ENCODE measurements around the gene YPEL1.

DNA sequence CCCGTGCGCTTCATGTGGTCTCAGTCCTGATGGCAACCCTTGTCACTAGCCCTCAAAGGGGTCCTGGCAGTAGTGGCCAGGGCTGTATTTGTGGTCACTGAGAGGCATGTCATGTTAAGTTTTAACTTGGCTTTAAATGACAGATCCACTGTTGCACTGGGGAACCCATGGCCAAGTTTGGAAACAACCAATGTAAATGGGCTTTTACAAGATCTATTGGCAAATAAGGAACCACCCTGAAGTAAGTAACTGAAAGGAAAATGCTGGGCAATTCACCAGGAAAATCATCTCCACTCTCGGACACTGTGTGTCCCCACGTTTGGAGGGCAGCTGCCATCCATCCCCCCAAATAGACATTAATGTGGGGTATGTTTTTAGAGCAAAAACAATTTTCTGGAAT, 8.4 kb downstream of the YPEL1 start:
- TF ChIP-seq POLR2A (IDR thresholded peaks at IDR 0.05; ENCODE audit: low read depth, low read length) (no peak), POLR2AphosphoS5 (IDR thresholded peaks at IDR 0.05; ENCODE audit: low read depth, low read length) (no peak), PAX5 (IDR thresholded peaks at IDR 0.05; ENCODE audit: insufficient read depth, low read length, severe bottlenecking) (no peak), TAF1 (IDR thresholded peaks at IDR 0.05; ENCODE audit: low read depth, low read length) (no peak), SPI1 (IDR thresholded peaks at IDR 0.05; ENCODE audit: low read depth, low read length) (no peak), POU2F2 (IDR thresholded peaks at IDR 0.05; ENCODE audit: low read depth, low read length) (no peak)

All from GM12891 (cell line).